GM20000 (cell line): ENCODE data around the gene UVSSA.

Source experiments
- DNase-seq: peaks from one replicate; pipeline ENCODE4 v3.0.0; 2012; ENCODE audit warnings: low spot score
- CTCF ChIP-seq: IDR thresholded peaks from 2 replicates; pipeline ENCODE4 v1.5.1; 2012; ENCODE audit warnings: mild to moderate bottlenecking, control low read depth; ENCODE audit errors: extremely low read depth, missing control alignments

UVSSA gene

GRCh38 chr4:1361431-1361830, 14.4 kb downstream of the UVSSA start:
- no peak for DNase-seq
- no peak for TF ChIP-seq CTCF

GRCh38 chr4:1362046-1362445, 15.0 kb downstream of the UVSSA start:
- no peak for DNase-seq
- TF ChIP-seq CTCF = no peak

GRCh38 chr4:1362521-1362920, 15.5 kb downstream of the UVSSA start:
- no peak for TF ChIP-seq CTCF
- DNase-seq = no peak

- no peak for DNase-seq
- no peak for TF ChIP-seq CTCF
These were observed 16.5 kb downstream of the UVSSA start for GRCh38 chr4:1363513-1363912.

GRCh38 chr4:1364217-1364616, 17.2 kb downstream of the UVSSA start:
- DNase-seq = no peak
- no peak for TF ChIP-seq CTCF

GRCh38 chr4:1364748-1365147, 17.7 kb downstream of the UVSSA start:
- TF ChIP-seq CTCF = no peak
- no peak for DNase-seq

- TF ChIP-seq CTCF = no peak
- DNase-seq = no peak
These were observed 18.5 kb downstream of the UVSSA start for GRCh38 chr4:1365271-1366178.
